GM23248 (cell line): ENCODE measurements around the gene FAM161B.

ENCODE experiments used
- EZH2 ChIP-seq: fragments of 200-600 bp; sonication (generic); IDR thresholded peaks from 2 replicates; pipeline ENCODE4 v1.6.1; 2018; ENCODE audit warnings: antibody characterized with exemption, mild to moderate bottlenecking; ENCODE audit not compliant: insufficient read depth, poor library complexity, severe bottlenecking
- EZH2phosphoT487 ChIP-seq: fragments of 200-600 bp; sonication (generic); IDR thresholded peaks from 2 replicates; pipeline ENCODE4 v1.6.1; 2018; ENCODE audit warnings: antibody characterized with exemption, moderate library complexity, mild to moderate bottlenecking, low read depth; ENCODE audit not compliant: insufficient read depth

GRCh38 chr14:73916324-73916723, 33.6 kb downstream of the FAM161B start:
- TF ChIP-seq EZH2phosphoT487, result no peak
- TF ChIP-seq EZH2, result no peak
